Stimulated activated CD4-positive, alpha-beta T cell treated with anti-CD3 and anti-CD28 coated beads, Interleukin-4, amount 100 ng/mL, for 1 hour (primary cell): ENCODE results near the gene ABCB10.

ENCODE experiments used
- DNase-seq: peaks from one replicate; pipeline ENCODE4 v3.0.0-alpha.2; 2020

The ABCB10 gene

DNA sequence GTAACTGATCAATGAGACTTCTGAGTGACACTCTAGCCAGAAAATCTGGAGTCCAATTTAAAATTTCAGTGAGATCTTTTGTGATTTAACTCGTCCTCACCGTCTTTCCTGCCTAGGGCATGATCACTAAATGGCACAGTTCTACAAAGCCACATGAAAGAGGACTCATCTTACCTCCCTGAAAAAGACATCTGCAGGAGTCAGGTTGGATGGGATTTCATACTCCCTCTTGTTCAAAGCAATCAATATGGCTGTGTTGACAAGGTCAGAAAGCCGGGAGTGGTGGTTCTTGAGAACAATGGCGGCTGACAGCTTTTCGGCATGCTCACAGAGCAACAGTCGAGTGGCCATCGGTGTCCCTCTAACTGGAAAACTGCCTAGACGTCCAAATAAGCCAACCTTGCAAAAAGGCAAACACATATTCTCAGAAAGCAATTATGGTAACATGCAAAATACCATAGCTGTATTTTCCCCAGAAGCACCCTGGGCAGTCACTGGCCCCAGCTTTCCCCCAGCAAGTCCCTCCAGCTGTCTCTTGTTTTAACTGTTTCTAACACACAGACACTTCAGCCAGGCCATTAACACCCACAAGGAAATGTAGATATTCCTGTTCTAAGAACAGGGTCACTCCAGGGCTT, 88.0 kb downstream of the ABCB10 start:
- no peak for DNase-seq

DNA sequence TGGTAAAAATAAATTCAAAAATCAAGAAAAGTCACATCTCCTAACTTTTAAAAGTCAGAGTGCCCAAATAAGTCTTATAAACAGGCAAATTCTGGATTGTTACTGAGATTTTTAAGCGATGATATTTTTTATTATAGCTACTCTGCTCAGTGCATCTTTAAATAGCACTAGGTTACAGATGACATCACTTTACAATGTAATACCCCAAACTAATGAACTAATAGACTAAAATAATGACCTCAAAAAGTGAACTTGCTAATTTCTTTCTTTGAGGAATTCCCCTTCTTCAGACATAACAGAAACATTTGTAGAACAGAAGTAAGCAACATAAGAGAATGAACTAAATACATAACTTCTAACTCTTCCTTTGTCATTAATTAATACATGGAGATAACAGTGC, 91.6 kb downstream of the ABCB10 start:
- no peak for DNase-seq
